ENCODE measurements around the gene ANKRD60. TPM values are rescaled to one million over a fixed set of nuclear protein-coding genes. Genes with fewer than 3 reads are reported as not detected.

Gene ANKRD60
- total RNA-seq, 1 donor = not detected

- no peak overlapping the region for H3K4me3 ChIP-seq (ENCODE audit: low read depth, low read length)
- TF ChIP-seq CTCF (IDR thresholded peaks at IDR 0.05; ENCODE audit: insufficient read depth, low read length) = no peak
- DNase-seq (ENCODE audit: low read depth) = no peak
Measured at GRCh38 chr20:58210398-58210747, 18.1 kb downstream of the ANKRD60 start.

- no peak overlapping the region for H3K4me3 ChIP-seq (ENCODE audit: low read depth, low read length)
- TF ChIP-seq CTCF (IDR thresholded peaks at IDR 0.05; ENCODE audit: insufficient read depth, low read length) = peak; percentile 99
- peak; percentile 73 for DNase-seq (ENCODE audit: low read depth)
Measured at GRCh38 chr20:58209652-58210397, 18.6 kb downstream of the ANKRD60 start.

- no peak overlapping the region for H3K4me3 ChIP-seq (ENCODE audit: low read depth, low read length)
Measured at GRCh38 chr20:58208944-58209343, 19.5 kb downstream of the ANKRD60 start.

GRCh38 chr20:58205850-58206249 is 22.6 kb downstream of the ANKRD60 start:
- DNase-seq (ENCODE audit: low read depth) = no peak
- H3K4me3 ChIP-seq (ENCODE audit: low read depth, low read length) = no peak overlapping the region
- no peak for TF ChIP-seq CTCF (IDR thresholded peaks at IDR 0.05; ENCODE audit: insufficient read depth, low read length)

More at GRCh38 chr20:58208944-58209343, 19.5 kb downstream of the ANKRD60 start:
- no peak for TF ChIP-seq CTCF (IDR thresholded peaks at IDR 0.05; ENCODE audit: insufficient read depth, low read length)
- no peak for DNase-seq (ENCODE audit: low read depth)

GRCh38 chr20:58202044-58202443 is 26.4 kb downstream of the ANKRD60 start:
- TF ChIP-seq CTCF (IDR thresholded peaks at IDR 0.05; ENCODE audit: insufficient read depth, low read length) = no peak
- no peak for DNase-seq (ENCODE audit: low read depth)
- H3K4me3 ChIP-seq (ENCODE audit: low read depth, low read length) = no peak overlapping the region

GRCh38 chr20:58201616-58202015 is 26.8 kb downstream of the ANKRD60 start:
- DNase-seq (ENCODE audit: low read depth) = no peak
- TF ChIP-seq CTCF (IDR thresholded peaks at IDR 0.05; ENCODE audit: insufficient read depth, low read length) = no peak
- no peak overlapping the region for H3K4me3 ChIP-seq (ENCODE audit: low read depth, low read length)

GRCh38 chr20:58199469-58199868 is 29.0 kb downstream of the ANKRD60 start:
- no peak for DNase-seq (ENCODE audit: low read depth)
- no peak for TF ChIP-seq CTCF (IDR thresholded peaks at IDR 0.05; ENCODE audit: insufficient read depth, low read length)
- no peak overlapping the region for H3K4me3 ChIP-seq (ENCODE audit: low read depth, low read length)
